Measurements from ENCODE around the gene CDH2. TPM values are rescaled to one million over a fixed set of nuclear protein-coding genes. Genes with fewer than 3 reads are reported as not detected.

CDH2 gene
- total RNA-seq, 1 experiment from 2014 or later, result 36.2 TPM

- H2BK20ac ChIP-seq (ENCODE audit: low read depth, low read length, poor library complexity, severe bottlenecking), result no peak overlapping the region
- H3K9me3 ChIP-seq (ENCODE audit: control insufficient read depth, low read depth, low read length), result no peaks in the 10 kb centered on the region
- H3K4me2 ChIP-seq (ENCODE audit: insufficient read depth, insufficient read length, low read length), result no peak overlapping the region
- peaks cover 13% of the 10 kb centered on the region; the same call in 1 of the 2 replicates for H3K4me1 ChIP-seq (ENCODE audit: insufficient read depth, low read length)
- H3K79me2 ChIP-seq (ENCODE audit: insufficient read depth, low read length), result no peaks in the 10 kb centered on the region; the same call in 1 of the 2 replicates
- H3K36me3 Mint-ChIP-seq (ENCODE audit: insufficient read depth in 1 of 3, low read depth in 3 of 3), result no peaks in the 10 kb centered on the region; a peak in 1 of 7 replicates
- H3K14ac ChIP-seq (ENCODE audit: insufficient read depth, low read length), result no peak overlapping the region
- no peaks in the 10 kb centered on the region for H4K20me1 ChIP-seq (ENCODE audit: control insufficient read depth, insufficient read depth, insufficient read length)
- no peak overlapping the region for H3K4me3 Mint-ChIP-seq
- no peak overlapping the region for H3K9ac ChIP-seq (ENCODE audit: extremely low read depth, insufficient read length, low read length)
- H3K23ac ChIP-seq (ENCODE audit: insufficient read length, low read depth, low read length), result no peak overlapping the region
- no CpG with 5 or more reads among the region's 3 CpGs for WGBS (ENCODE audit: extremely low coverage, insufficient read length, low lambda C conversion rate)
- H4K8ac ChIP-seq (replicated peaks; ENCODE audit: insufficient read length, low read depth, low read length), result no peak overlapping the region
- no peak overlapping the region for H2AK5ac ChIP-seq (ENCODE audit: insufficient read length, low read length)
- no peak overlapping the region for H2BK5ac ChIP-seq (ENCODE audit: insufficient read length, low read length)
- no peak overlapping the region for H2BK120ac ChIP-seq (ENCODE audit: low read depth, low read length, poor library complexity, severe bottlenecking)
- H3K56ac ChIP-seq (ENCODE audit: insufficient read length, low read depth, low read length), result no peak overlapping the region
- peaks cover 24 to 39% of the 10 kb centered on the region in 2 experiments for H3K4me1 Mint-ChIP-seq
- no peak for DNase-seq
- H3K27me3 ChIP-seq (ENCODE audit: insufficient read depth, low read length), result no peaks in the 10 kb centered on the region
- no peak overlapping the region for H3K18ac ChIP-seq (ENCODE audit: insufficient read length, low read depth, low read length)
- no peak overlapping the region for H4K5ac ChIP-seq (ENCODE audit: insufficient read length, low read depth, low read length)
- no peak overlapping the region for H2BK12ac ChIP-seq (ENCODE audit: insufficient read length, low read depth, low read length)
- H3K9me3 Mint-ChIP-seq, result no peaks in the 10 kb centered on the region; a peak in 1 of 5 replicates
- no peak overlapping the region for H3K4ac ChIP-seq (ENCODE audit: low read depth, low read length)
- no peak overlapping the region for H2AFZ ChIP-seq (ENCODE audit: low read length)
- no peaks in the 10 kb centered on the region for H3K79me1 ChIP-seq (ENCODE audit: insufficient read depth, low read depth, low read length, poor library complexity, severe bottlenecking)
- TF ChIP-seq, protein P1, sequence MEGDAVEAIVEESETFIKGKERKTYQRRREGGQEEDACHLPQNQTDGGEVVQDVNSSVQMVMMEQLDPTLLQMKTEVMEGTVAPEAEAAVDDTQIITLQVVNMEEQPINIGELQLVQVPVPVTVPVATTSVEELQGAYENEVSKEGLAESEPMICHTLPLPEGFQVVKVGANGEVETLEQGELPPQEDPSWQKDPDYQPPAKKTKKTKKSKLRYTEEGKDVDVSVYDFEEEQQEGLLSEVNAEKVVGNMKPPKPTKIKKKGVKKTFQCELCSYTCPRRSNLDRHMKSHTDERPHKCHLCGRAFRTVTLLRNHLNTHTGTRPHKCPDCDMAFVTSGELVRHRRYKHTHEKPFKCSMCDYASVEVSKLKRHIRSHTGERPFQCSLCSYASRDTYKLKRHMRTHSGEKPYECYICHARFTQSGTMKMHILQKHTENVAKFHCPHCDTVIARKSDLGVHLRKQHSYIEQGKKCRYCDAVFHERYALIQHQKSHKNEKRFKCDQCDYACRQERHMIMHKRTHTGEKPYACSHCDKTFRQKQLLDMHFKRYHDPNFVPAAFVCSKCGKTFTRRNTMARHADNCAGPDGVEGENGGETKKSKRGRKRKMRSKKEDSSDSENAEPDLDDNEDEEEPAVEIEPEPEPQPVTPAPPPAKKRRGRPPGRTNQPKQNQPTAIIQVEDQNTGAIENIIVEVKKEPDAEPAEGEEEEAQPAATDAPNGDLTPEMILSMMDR (conservative IDR thresholded peaks at IDR 0.05), result no peak
- no peak overlapping the region for H3K27ac ChIP-seq (ENCODE audit: insufficient read length, low read depth, low read length)
- H3K27me3 Mint-ChIP-seq (ENCODE audit: low read depth), result no peaks in the 10 kb centered on the region
- no peaks in the 10 kb centered on the region for H3K23me2 ChIP-seq (ENCODE audit: insufficient read length, low read depth, low read length, poor library complexity, severe bottlenecking)
- H2BK15ac ChIP-seq (ENCODE audit: low read depth, low read length), result no peak overlapping the region
- no peak overlapping the region for H3T11ph ChIP-seq (ENCODE audit: low read length)
- no peak overlapping the region for H4K91ac ChIP-seq (ENCODE audit: insufficient read length, low read depth, low read length)
- no peak overlapping the region for H3K27ac Mint-ChIP-seq
Measured at GRCh38 chr18:28113271-28114029, 63.5 kb downstream of the CDH2 start.
